Spleen (tissue), 7 donors: ENCODE data around the gene PPP1R12C.

Experiments used
- POLR2A ChIP-seq, 3 donors: fragments of 450-650 bp; IDR thresholded peaks; one replicate each; pipeline ENCODE4 v1.5.1; 2017; ENCODE audit warnings: antibody characterized with exemption in 3 of 3, mild to moderate bottlenecking in 1 of 3
- POLR2AphosphoS5 ChIP-seq, 3 donors: sonication (generic); formaldehyde crosslinking; IDR thresholded peaks; one replicate each; pipeline ENCODE4 v1.5.1; 2017; ENCODE audit warnings: antibody characterized with exemption in 3 of 3
- TF ChIP-seq, protein P1 (sequence below), 11 experiments: fragments of 200-600 bp in 7 of 11; fragments of 450-650 bp in 4 of 11; sonication (generic) in 4 of 11; IDR thresholded peaks in 8 of 11; conservative IDR thresholded peaks in 3 of 11; 1 replicate in 7 of 11; 2 replicates in 4 of 11; pipeline versions ENCODE4 v1.4.0 to v1.8.0; 2016 to 2021; ENCODE audit warnings: antibody characterized with exemption in 11 of 11, inconsistent platforms in 4 of 11, mild to moderate bottlenecking in 1 of 11
- donor health status: DM: no; HTN: no; CAD: no; lungs with moderate emphysema.
- donor health status: DM: no; HTN: no; CAD: no.
- donor health status: DM: no; HTN: no; CAD: no.

DNA sequence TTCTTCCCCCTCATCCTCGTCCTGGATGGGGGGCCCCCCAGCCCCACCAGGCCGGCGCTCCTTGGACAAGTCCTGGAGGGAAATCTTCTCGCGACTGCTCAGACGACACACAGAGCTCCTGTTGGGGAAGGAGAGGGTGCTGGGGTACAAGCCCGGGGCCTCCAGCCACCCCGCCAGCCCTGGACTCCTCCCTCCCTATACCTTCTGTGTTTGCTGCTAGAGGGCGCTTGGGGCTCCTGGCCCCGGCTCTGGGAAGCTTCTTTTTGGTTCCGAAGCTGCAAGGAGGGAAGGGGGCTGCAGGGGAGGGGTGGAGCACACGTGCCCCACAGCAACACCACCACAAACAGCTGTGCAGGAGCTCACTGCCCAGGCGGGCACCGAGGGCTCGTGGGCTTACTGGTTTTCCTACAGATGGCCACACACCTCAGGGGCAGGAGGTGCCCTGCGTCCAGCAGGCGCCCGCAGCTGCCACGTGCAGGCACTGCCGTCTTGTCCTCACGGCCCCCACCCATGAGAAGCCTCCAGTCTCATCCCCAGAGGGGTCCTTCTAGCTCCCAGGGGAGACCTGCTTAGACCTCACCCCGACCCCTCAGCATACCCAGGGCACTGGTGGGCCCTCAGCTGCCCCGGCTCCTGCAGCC lies 21.3 kb downstream of the PPP1R12C start:
- TF ChIP-seq, protein P1, sequence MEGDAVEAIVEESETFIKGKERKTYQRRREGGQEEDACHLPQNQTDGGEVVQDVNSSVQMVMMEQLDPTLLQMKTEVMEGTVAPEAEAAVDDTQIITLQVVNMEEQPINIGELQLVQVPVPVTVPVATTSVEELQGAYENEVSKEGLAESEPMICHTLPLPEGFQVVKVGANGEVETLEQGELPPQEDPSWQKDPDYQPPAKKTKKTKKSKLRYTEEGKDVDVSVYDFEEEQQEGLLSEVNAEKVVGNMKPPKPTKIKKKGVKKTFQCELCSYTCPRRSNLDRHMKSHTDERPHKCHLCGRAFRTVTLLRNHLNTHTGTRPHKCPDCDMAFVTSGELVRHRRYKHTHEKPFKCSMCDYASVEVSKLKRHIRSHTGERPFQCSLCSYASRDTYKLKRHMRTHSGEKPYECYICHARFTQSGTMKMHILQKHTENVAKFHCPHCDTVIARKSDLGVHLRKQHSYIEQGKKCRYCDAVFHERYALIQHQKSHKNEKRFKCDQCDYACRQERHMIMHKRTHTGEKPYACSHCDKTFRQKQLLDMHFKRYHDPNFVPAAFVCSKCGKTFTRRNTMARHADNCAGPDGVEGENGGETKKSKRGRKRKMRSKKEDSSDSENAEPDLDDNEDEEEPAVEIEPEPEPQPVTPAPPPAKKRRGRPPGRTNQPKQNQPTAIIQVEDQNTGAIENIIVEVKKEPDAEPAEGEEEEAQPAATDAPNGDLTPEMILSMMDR (IDR thresholded peaks at IDR 0.05 in 8 of 11, conservative IDR thresholded peaks at IDR 0.05 in 3 of 11), result no peak
- TF ChIP-seq POLR2A (IDR thresholded peaks at IDR 0.05), result no peak
- peak in 1 of 3 donors; percentile 9 for TF ChIP-seq POLR2AphosphoS5 (IDR thresholded peaks at IDR 0.05)
